PC-9 (cell line): ENCODE measurements around the gene BRIP1.

Experiments
- CTCF ChIP-seq: fragments of 200-600 bp; sonication (generic); conservative IDR thresholded peaks from 2 replicates; pipeline ENCODE4 v1.6.1; 2017; ENCODE audit warnings: mixed run types, antibody characterized with exemption, mild to moderate bottlenecking, moderate library complexity
- EZH2 ChIP-seq: fragments of 200-600 bp; sonication (generic); IDR thresholded peaks from 2 replicates; pipeline ENCODE4 v1.8.0; 2017; ENCODE audit warnings: antibody characterized with exemption, low read depth

DNA sequence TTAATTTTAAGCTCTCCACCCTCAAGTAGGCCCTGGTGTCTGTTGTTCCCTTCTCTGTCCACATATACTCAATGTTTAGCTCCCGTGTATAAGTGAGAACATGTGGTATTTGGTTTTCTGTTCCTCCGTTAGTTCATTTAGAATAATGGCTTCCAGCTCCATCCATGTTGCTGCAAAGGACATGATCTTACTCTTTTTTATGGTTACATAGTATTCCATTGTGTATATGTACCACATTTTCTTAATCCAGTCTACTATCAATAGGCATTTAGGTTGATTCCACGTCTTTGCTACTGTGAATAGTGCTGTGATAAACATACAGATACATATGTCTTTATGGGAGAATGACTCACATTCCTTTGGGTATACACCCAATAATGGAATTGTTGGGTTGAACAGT, 160.9 kb downstream of the BRIP1 start:
- TF ChIP-seq CTCF (no peak), EZH2 (no peak)
